Epithelial cell of proximal tubule (primary cell): ENCODE results near the gene PHC3. TPM values are rescaled to one million over a fixed set of nuclear protein-coding genes. Genes with fewer than 3 reads are reported as not detected.

Experiments used
- DNase-seq: peaks from one replicate; pipeline ENCODE4 v3.0.0-alpha.2; 2011; ENCODE audit warnings: low read depth
- H3K4me3 ChIP-seq: 2 replicates; pipeline ENCODE4 v1.5.1; 2011; ENCODE audit warnings: low read depth, mild to moderate bottlenecking, low read length
- total RNA-seq: library from RNA; depleted of rRNA; stranded (reverse); fragments of >200 nt; gene quantifications from 2 replicates; pipeline ENCODE4 v1.2.3, GENCODE V29; 2015
- TF ChIP-seq, protein P1 (sequence below): conservative IDR thresholded peaks from 2 replicates; pipeline ENCODE4 v1.5.1; 2012; ENCODE audit warnings: low read depth, mild to moderate bottlenecking, low read length

PHC3 gene
- total RNA-seq, 1 donor from 2014 or later = 13.0 TPM

DNA sequence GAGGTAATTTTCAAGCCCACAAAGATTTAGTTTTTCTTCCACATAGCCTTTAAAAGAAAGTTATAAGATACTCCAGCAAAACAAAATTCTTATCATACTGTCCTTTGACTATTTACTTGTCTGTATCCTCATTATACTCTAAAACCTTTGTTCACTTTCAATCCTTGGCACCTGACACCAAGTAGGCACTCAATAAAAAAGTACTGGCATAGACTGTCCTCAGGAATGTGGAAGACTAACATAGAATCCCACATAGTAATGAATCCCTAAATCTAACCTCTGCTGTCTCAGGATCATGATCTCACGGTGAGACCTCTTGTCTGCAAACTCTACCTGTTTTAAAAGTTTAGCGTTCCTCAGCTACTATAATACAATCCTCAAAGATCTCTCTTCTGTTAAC lies 21.6 kb downstream of the PHC3 start:
- TF ChIP-seq, protein P1, sequence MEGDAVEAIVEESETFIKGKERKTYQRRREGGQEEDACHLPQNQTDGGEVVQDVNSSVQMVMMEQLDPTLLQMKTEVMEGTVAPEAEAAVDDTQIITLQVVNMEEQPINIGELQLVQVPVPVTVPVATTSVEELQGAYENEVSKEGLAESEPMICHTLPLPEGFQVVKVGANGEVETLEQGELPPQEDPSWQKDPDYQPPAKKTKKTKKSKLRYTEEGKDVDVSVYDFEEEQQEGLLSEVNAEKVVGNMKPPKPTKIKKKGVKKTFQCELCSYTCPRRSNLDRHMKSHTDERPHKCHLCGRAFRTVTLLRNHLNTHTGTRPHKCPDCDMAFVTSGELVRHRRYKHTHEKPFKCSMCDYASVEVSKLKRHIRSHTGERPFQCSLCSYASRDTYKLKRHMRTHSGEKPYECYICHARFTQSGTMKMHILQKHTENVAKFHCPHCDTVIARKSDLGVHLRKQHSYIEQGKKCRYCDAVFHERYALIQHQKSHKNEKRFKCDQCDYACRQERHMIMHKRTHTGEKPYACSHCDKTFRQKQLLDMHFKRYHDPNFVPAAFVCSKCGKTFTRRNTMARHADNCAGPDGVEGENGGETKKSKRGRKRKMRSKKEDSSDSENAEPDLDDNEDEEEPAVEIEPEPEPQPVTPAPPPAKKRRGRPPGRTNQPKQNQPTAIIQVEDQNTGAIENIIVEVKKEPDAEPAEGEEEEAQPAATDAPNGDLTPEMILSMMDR = no peak
- no peak for DNase-seq
- H3K4me3 ChIP-seq = no peak overlapping the region

DNA sequence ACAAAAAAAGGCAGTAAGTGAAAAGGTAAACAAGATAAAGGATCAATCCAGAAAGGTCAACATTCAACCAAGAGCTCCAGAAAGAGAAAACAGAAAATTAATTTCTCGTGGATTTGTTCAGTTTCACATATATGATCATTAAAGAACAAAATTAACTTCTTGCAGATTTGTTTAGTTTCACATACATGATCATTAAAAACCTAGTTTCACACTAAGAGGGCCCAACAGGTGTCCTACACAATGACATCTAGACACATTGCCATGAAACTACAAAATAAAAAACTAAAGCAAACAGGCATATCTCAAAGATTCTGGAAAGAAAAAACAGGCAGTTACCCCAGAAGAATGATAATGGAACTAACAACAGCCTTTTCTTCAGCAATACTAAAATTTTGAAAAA lies 22.1 kb downstream of the PHC3 start:
- no peak overlapping the region for H3K4me3 ChIP-seq
- TF ChIP-seq, protein P1 = no peak
- DNase-seq = no peak

DNA sequence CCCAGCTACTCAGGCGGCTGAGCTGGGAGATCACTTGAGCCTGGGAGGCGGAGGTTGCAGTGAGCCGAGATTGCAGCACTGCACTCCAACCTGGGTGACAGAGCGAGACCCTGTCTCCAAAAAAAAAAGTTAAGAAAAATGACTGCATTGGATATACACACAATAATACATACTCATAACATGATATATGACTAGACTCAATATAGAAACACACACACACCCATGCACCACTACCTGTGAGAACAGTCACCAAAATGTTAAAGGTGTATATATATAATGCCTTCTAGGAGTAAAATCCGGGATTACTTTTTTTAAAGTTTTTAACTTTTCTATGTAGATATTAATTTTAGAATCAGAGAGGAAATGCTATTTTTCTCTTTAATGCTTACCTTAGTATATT lies 25.9 kb downstream of the PHC3 start:
- TF ChIP-seq, protein P1 = no peak
- DNase-seq = no peak
- H3K4me3 ChIP-seq = no peak overlapping the region

DNA sequence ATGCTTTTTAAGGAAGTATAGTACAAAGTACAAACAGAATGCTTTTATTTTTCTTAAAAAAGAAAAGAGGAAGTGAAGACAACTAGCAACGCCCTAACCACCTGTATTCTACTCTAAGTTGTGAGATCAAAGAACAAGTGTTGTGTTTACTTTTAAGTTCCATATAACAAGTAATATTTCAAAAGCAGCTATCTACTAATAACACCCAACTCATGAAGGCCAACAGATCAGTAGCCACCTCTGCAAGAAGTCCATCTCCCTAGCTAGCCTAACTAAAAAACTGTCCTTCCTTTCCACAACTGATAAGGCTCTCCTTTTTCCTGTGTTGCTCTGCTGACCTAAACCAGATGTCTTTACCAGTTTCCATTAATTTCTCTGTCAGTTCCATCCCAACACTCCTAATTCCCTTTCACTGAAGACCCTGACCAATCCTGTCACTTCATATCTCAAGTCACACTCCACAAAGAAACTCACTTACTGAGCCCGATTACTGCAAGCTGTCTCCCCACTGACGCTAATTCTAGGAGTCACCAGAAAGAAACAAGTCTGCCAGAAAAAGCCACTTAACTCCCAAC lies 26.9 kb downstream of the PHC3 start:
- TF ChIP-seq, protein P1 = no peak

DNA sequence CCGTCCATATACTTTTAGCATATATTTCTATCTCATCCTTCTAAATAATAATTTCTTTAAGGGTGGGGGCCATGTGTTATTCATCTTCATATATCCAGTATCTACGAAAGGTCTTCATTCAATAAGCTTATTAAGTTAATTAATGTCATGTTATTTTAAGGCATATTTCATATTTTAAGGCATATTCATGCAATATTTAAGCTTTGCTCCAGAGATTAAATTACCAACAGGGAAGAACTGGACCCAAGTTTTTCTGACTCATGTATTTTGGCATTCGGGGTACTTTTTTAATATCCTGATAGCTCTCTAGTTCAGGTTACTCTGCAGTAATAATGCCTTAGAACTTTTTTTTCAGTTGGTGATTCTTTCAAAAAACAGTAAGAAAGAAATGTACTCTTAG lies 27.4 kb downstream of the PHC3 start:
- H3K4me3 ChIP-seq = no peak overlapping the region
- DNase-seq = no peak
- TF ChIP-seq, protein P1 = no peak

More for the DNA sequence above, 26.9 kb downstream of the PHC3 start:
- H3K4me3 ChIP-seq = no peak overlapping the region
- DNase-seq = no peak

DNA sequence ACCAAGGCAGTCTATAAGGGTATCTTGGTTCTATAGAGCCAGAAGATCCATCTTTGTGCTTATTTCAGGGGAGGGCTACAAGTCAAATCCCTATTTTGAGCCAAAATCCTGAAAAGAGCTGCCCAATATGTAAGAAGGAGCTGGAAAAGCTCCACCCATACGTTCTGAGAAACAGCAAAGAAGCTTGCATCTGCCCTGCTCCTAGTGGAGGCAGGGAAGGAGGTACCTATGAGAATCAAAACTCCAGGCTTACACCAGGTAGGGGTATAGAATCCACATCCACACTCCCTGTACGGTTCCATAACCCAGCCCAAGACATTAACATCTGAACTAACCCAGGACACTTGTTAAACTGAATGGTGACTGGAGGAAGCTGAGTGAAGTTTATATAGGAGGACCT lies 30.0 kb downstream of the PHC3 start:
- no peak overlapping the region for H3K4me3 ChIP-seq
- DNase-seq = no peak
- TF ChIP-seq, protein P1 = no peak

DNA sequence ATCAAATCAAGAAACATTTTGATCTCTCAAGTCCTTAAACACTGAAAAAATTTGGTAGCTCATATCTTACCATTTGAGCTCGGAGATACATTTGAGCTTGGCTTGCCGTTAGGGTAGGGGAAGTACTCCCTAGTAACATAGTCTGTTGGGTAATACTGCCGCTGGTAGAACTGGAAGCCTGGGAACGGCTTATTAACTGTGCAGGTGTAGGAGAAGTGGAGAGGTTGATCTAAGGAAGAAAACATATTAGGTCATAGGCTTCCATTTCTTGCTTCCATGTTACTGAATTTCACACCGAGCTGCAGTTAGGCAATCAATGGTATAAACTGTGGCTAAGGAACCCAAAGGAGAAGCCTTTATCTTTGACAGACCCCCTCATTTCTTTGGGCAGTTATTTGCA lies 32.5 kb downstream of the PHC3 start:
- TF ChIP-seq, protein P1 = no peak
- DNase-seq = no peak
- no peak overlapping the region for H3K4me3 ChIP-seq
